K562 (cell line): ENCODE results near the gene BRF1. TPM values are rescaled to one million over a fixed set of nuclear protein-coding genes. Genes with fewer than 3 reads are reported as not detected.

ENCODE experiments used
- ATAC-seq: fragments of 200-7000 bp; cut with Tn5 transposase; 3 replicates; pipeline ENCODE4 v1.9.1; 2020; ENCODE audit warnings: moderate library complexity
- BruUV-seq: library from RNA; stranded (reverse); fragments of 400-500 nt; replicated peaks from 2 replicates; lab custom pipeline; 2021; lab: Mats Ljungman, UMichigan
- CTCF ChIA-PET: fragments of 300-600 bp; formaldehyde crosslinking; extraction: SDS; loops from one replicate; lab custom pipeline; 2021; ENCODE audit warnings: low intra/inter-chr PET ratio; lab: Yijun Ruan, JAX
- POLR2A ChIA-PET: fragments of 300-600, 350-650 bp; sonication (Branson Sonifier 250); formaldehyde crosslinking; extraction: SDS; loops from one replicate; lab custom pipeline; 2021; ENCODE audit warnings: antibody characterized with exemption, inconsistent platforms; lab: Yijun Ruan, JAX
- DNase-seq, 4 experiments: peaks; one replicate each; pipeline versions ENCODE4 v3.0.0 to v3.0.0-alpha.2; 2011 to 2018; ENCODE audit warnings: low spot score in 3 of 4, mixed read lengths in 3 of 4; ENCODE audit errors: extremely low read depth in 1 of 4
- FAIRE-seq: peaks from 2 replicates; lab custom pipeline; 2011; peaks lifted over from hg19 to GRCh38; lab: Jason Lieb, UNC
- H2AFZ ChIP-seq: 2 replicates; pipeline ENCODE4 v1.6.0; 2011; ENCODE audit warnings: low read depth, low read length, control low read depth, inconsistent platforms
- H3K27ac ChIP-seq: fragments of 200-600 bp; 3 replicates; pipeline ENCODE4 v1.8.0; 2011; ENCODE audit warnings: low read depth, mild to moderate bottlenecking, control low read depth, inconsistent platforms, low read length, moderate library complexity, mixed read lengths; ENCODE audit errors: extremely low read depth
- H3K27me3 ChIP-seq, 2 experiments: fragments of 300-600 bp in 1 of 2; 2 replicates in 1 of 2; 3 replicates in 1 of 2; pipeline versions ENCODE4 v1.6.0 to v1.8.0; 2011; ENCODE audit warnings: inconsistent platforms in 2 of 2, low read length in 2 of 2, mild to moderate bottlenecking in 1 of 2, mixed read lengths in 1 of 2, moderate library complexity in 1 of 2; ENCODE audit not compliant: control insufficient read depth in 2 of 2, insufficient read depth in 2 of 2
- H3K36me3 ChIP-seq: fragments of 300-600 bp; 3 replicates; pipeline ENCODE4 v1.8.0; 2011; ENCODE audit warnings: mild to moderate bottlenecking, low read length, inconsistent platforms; ENCODE audit not compliant: control insufficient read depth, insufficient read depth
- H3K4me1 ChIP-seq, 2 experiments: fragments of 200-600 bp in 1 of 2; replicated peaks in 1 of 2; 2 replicates in 1 of 2; 3 replicates in 1 of 2; pipeline versions ENCODE4 v1.5.1 to v1.8.0; 2011; ENCODE audit warnings: inconsistent platforms in 2 of 2, low read length in 2 of 2, mild to moderate bottlenecking in 1 of 2, mixed read lengths in 1 of 2, moderate library complexity in 1 of 2; ENCODE audit not compliant: control insufficient read depth in 2 of 2, insufficient read depth in 2 of 2
- H3K4me2 ChIP-seq: 2 replicates; pipeline ENCODE4 v1.6.1; 2011; ENCODE audit warnings: low read length, control low read depth, inconsistent platforms, mixed read lengths; ENCODE audit not compliant: insufficient read depth
- H3K4me3 ChIP-seq: fragments of 200-600 bp; sonication (generic), shearing (Covaris generic); 2 replicates; pipeline ENCODE4 v1.5.1; 2016; ENCODE audit warnings: control low read depth, inconsistent platforms
- H3K79me2 ChIP-seq: fragments of 200-600 bp; 3 replicates; pipeline ENCODE4 v1.8.0; 2011; ENCODE audit warnings: low read length, inconsistent platforms; ENCODE audit not compliant: control insufficient read depth, insufficient read depth
- H3K9ac ChIP-seq, 2 experiments: 2 replicates each; pipeline versions ENCODE4 v1.6.0 to v1.6.1; 2011; ENCODE audit warnings: low read depth in 2 of 2, low read length in 2 of 2, control low read depth in 1 of 2, inconsistent platforms in 1 of 2, mild to moderate bottlenecking in 1 of 2, mixed read lengths in 1 of 2; ENCODE audit not compliant: insufficient read depth in 1 of 2
- H3K9me1 ChIP-seq: one replicate; pipeline ENCODE4 v1.6.0; 2011; ENCODE audit warnings: inconsistent platforms, mild to moderate bottlenecking, low read length, moderate library complexity; ENCODE audit not compliant: control insufficient read depth, insufficient read depth
- H3K9me3 ChIP-seq: replicated peaks from 2 replicates; pipeline ENCODE4 v1.5.1; 2011; ENCODE audit warnings: low read depth, low read length, inconsistent platforms; ENCODE audit not compliant: control insufficient read depth, insufficient read depth
- H4K20me1 ChIP-seq: replicated peaks from 2 replicates; pipeline ENCODE4 v1.6.1; 2011; ENCODE audit warnings: low read length, inconsistent platforms, mixed read lengths; ENCODE audit not compliant: control insufficient read depth, insufficient read depth
- BACH1 ChIP-seq: fragments of 200-800 bp; sonication (Bioruptor generic); IDR thresholded peaks from 2 replicates; pipeline ENCODE4 v1.6.1; 2016; ENCODE audit warnings: missing genetic modification characterization, missing compliant biosample characterization
- SMAD3 ChIP-seq: fragments of 450-650 bp; formaldehyde crosslinking; conservative IDR thresholded peaks from 2 replicates; pipeline ENCODE4 v1.4.0; 2020; ENCODE audit warnings: mild to moderate bottlenecking
- ZEB2 ChIP-seq: fragments of 450-650 bp; IDR thresholded peaks from 2 replicates; pipeline ENCODE4 v1.6.1; 2016
- ZNF133 ChIP-seq: fragments of 250-450 bp; sonication (Bioruptor Pico); IDR thresholded peaks from 2 replicates; pipeline ENCODE4 v1.4.0; 2020; ENCODE audit warnings: mild to moderate bottlenecking
- ZSCAN32 ChIP-seq: fragments of 450-650 bp; formaldehyde crosslinking; IDR thresholded peaks from 2 replicates; pipeline ENCODE4 v1.4.0; 2020; ENCODE audit warnings: mild to moderate bottlenecking, moderate library complexity
- WGBS: fragments of 100-300 bp; shearing (Covaris generic); methylation state at CpG from one replicate; pipeline ENCODE4 v1.1.6; 2016; ENCODE audit warnings: low coverage, mixed read lengths; ENCODE audit not compliant: insufficient coverage; ENCODE audit errors: missing lambda C conversion rate; 5-methylcytosine and 5-hydroxymethylcytosine counted together
- in situ Hi-C: fragments of 300-500 bp; cut with MboI; formaldehyde crosslinking; loops from 4 replicates; pipeline ENCODE4 v1.15.0; 2018; ENCODE audit warnings: inconsistent platforms, mixed read lengths
- intact Hi-C: fragments of 100-400 bp; cut with micrococcal nuclease; formaldehyde crosslinking; loops from 2 replicates; pipeline ENCODE4 v1.14.2; 2022
- polyA plus RNA-seq, 8 experiments: library from polyadenylated mRNA; depleted of rRNA in 4 of 8; stranded (reverse) in 5 of 8; unstranded in 3 of 8; fragments of >200 nt; fragmentation: Nextera tagmentation in 2 of 8; fragmentation: Illumina TruSeq in 1 of 8; extraction: Ambion mirVana in 2 of 8; extraction: Trizol in 1 of 8; gene quantifications; 2 replicates each; pipeline versions ENCODE4 v1.2.1 to v1.2.3, GENCODE V29; 2011 to 2014; ENCODE audit warnings: inconsistent platforms in 1 of 8, missing spikeins in 1 of 8
- total RNA-seq, 7 experiments: library from RNA; depleted of rRNA in 6 of 7; stranded (reverse); fragments of >200 nt in 6 of 7; fragmentation: Illumina TruSeq in 2 of 7; extraction: Trizol in 2 of 7; gene quantifications; 2 replicates each; pipeline versions ENCODE4 v1.2.1 to v1.2.3, GENCODE V29; 2011 to 2021; ENCODE audit warnings: low replicate concordance in 1 of 7

The BRF1 gene
- total and polyA plus RNA-seq, 9 of the 15 experiments (the other 6 are each of a cell fraction or from before 2014, with no cell fraction given) = 0.14 to 24.6 (median 8.2) TPM

- no peak for ATAC-seq
- TF ChIP-seq SMAD3 (CRISPR knock-in tag) (no peak), ZEB2 (no peak), BACH1 (tag) (no peak), ZSCAN32 (CRISPR knock-in tag) (no peak), ZNF133 (CRISPR knock-in tag) (no peak)
- H3K79me2 ChIP-seq = no peaks in the 10 kb centered on the region
- H3K27me3 ChIP-seq = no peaks in the 10 kb centered on the region
- POLR2A ChIA-PET = interaction anchor here (0.6 to 1.3 kb wide), 3 partner anchors 12 to 118 kb away, joined by 3 to 5 read pairs (median 4); no protein-coding TSS in a partner anchor
- H3K4me2 ChIP-seq = no peak overlapping the region
- no peak for FAIRE-seq
- BruUV-seq = no TSS peak
- no peaks in the 10 kb centered on the region for H3K9me3 ChIP-seq
- no peak for DNase-seq
- H3K4me1 ChIP-seq = peaks cover 3 to 62% of the 10 kb centered on the region in 2 experiments; a peak in 4 of 5 replicates
- no peaks in the 10 kb centered on the region for H4K20me1 ChIP-seq
- H3K9ac ChIP-seq = no peak overlapping the region; a peak in 1 of 4 replicates
- H3K4me3 ChIP-seq = no peak overlapping the region
- intact Hi-C loops = loop anchor here (5.0 kb wide), 1 partner anchor 90 kb away; no protein-coding TSS in a partner anchor
- no peaks in the 10 kb centered on the region for H3K36me3 ChIP-seq
- whole genome bisulfite sequencing = 28% methylated on average over 4 of the region's 25 CpGs
- CTCF ChIA-PET = no interaction called here
- in situ Hi-C loops = no loop called here
- H2AFZ ChIP-seq = no peak overlapping the region
- no peak overlapping the region for H3K27ac ChIP-seq
- no peaks in the 10 kb centered on the region for H3K9me1 ChIP-seq
Measured at GRCh38 chr14:105182296-105183020, 118.3 kb downstream of the BRF1 start.
